Measurements from ENCODE around the gene ITPR2.
"Not testable (repeated sequence)": the region's sequence is repeated elsewhere in the genome, so short reads cannot be mapped to it uniquely, and the experiment has no call there.

ITPR2 gene

DNA sequence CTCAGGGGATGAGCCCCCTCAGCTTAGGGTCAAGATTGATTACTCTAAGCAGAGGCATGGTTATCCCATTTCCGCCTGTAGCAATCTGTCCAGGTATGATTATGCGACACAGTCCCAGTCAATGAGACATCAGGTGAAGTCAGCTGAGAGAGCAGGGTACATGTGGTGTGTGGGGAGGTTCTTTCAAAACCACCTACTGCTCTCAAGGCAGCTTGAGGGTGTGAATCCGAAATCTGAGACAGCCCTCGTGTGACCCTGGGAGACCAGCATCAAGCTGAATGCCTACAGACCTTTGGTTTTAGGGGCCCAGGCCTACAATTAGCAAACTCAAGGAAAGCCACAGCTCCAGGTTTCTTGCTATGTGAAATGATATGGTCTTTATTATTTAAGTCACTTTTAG lies 275.7 kb downstream of the ITPR2 start:
- no peak for DNase-seq (ENCODE audit: low spot score)

- no peak for DNase-seq (ENCODE audit: low spot score)
Measured at GRCh38 chr12:26556916-26557315, 276.1 kb downstream of the ITPR2 start.

- no peak for DNase-seq (ENCODE audit: low spot score)
Measured at GRCh38 chr12:26555139-26555538, 277.9 kb downstream of the ITPR2 start.

GRCh38 chr12:26554332-26554731 lies 278.7 kb downstream of the ITPR2 start:
- DNase-seq (ENCODE audit: low spot score), result no peak

GRCh38 chr12:26551385-26551784 lies 281.6 kb downstream of the ITPR2 start:
- no peak for DNase-seq (ENCODE audit: low spot score)

DNA sequence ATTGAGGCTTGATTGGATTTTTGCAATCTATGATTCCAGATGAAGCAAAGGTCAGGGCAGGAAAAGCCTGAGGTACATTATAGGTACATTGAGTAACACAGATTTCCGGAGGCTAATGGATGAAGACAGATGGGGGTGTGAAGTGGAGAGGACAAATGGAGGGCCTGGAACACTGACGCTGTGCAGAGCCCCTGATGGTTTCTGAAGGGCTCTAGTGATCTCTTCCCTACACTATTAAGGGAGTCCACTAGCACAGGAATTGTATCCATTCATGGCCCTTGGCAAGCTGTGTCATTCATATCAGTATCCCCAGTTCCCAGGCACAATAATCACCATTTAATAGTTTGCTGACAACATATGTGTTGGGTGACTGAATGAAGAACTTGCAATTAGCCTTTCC lies 284.8 kb downstream of the ITPR2 start:
- no peak for DNase-seq (ENCODE audit: low spot score)

- no peak for DNase-seq (ENCODE audit: low spot score)
Measured at GRCh38 chr12:26546535-26547314, 286.3 kb downstream of the ITPR2 start.

DNA sequence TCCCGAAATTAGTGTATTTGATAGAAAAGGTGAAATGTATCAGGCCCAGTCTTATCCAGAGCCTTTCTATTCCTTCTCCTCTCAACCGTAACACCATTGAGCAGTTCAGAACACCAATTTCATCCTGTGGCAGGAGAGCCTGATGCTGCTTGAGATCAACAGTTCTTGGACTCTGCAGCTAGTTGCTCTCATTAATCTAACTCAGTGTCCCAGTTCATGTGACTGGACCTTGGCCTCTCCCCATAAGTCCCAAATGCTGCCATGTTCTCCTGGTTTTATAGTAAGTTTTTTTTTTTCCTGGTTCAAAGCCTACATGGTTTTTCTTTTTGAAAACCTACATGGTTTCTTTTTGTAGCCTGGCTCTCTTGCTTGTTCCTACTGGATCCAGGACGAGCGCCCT lies 293.9 kb downstream of the ITPR2 start:
- no peak for DNase-seq (ENCODE audit: low spot score)

DNA sequence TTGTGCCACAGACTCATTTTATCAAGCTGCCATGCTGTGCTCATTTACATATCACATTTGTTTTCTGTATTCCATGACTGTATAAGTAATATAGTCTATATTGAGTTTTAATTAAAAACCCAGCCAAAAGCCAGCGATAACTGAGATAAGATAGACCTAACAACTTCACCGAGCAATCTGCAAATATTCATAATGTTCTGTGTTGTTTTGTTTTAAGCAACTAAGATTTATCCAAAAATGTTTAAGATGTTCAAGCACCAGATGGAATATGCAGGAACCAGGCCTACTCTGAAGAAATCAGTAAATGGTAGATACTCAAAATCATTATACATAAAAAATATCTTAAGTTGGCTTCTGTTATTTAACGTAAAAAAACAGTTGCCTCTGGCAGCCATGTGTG lies 295.3 kb downstream of the ITPR2 start:
- no peak for DNase-seq (ENCODE audit: low spot score)

DNA sequence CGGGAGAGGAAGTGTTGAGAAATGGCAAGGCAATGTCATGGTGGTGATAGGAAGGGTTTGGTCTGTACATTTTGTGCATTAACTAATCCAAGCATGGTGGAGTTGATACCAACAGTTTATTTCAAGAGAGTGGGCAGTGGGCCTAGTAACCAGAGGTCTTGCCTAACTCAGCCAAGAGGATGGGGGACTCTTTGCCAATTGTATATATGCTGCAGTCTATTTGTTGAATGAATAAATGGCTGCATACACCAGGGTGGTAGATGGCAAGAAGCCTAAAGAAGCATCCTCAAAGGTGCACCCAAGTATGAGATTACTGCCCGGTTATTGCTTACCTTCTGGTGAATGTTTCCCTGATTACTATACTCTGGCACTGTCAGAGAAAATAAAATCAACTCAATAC lies 295.9 kb downstream of the ITPR2 start:
- no peak for DNase-seq (ENCODE audit: low spot score)

DNA sequence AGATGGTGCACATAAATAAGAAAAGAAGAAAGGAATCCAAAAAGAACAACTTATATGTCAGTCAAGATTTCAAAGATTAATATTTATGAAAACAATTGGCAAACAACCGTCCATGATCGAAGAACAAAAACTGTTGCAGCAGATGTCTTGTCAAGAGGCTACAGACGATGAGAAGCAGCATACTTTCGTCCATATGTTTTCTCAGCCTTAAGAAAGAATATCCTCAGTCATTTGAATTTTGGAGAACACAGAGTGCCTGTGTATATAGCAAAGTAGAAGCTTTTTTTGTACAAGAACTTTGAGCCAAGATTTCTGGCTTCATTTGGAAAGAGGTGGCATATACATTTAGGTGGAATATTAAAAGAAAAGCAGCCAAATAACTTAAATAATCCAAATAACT lies 297.2 kb downstream of the ITPR2 start:
- DNase-seq (ENCODE audit: low spot score), result no peak

DNA sequence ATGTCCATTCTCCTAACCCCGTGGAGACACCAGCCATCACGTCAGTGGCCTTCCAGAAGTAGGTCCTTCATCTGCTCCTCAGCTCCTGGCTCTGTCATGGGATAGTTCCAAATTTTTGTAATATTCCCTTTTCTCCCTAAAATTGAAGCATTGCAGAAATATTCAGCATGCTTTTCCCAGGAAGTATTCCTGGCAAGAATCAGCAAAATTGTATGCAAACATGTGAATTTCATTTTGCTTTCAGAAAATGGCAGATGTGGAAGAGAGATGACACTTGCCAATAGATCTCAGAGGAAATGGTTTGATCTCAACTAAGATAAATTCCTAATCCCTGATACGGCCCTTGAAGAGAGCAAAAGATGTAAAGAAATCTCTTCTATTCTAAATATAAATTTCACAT lies 298.9 kb downstream of the ITPR2 start:
- DNase-seq (ENCODE audit: low spot score), result no peak

DNA sequence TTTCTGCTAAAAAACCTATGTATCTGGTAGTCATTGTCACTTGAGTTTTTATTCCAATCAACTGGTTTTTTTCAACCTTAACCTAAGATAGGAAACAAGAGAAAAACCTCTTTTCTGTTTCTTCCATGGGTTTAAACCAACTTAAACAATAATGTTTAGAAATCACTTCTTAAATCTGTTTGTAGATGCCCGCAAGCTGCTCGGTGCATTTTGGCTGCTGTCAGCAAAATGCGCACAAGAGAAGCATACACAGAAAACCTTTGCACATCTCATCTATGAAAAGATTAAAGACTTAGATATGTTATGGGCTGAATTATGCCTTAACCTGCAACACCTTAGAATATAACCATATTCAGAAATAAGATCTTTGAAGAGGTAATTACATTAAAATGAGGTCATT lies 299.8 kb downstream of the ITPR2 start:
- no peak for DNase-seq (ENCODE audit: low spot score)

GRCh38 chr12:26530461-26530860 lies 302.5 kb downstream of the ITPR2 start:
- no peak for DNase-seq (ENCODE audit: low spot score)

DNA sequence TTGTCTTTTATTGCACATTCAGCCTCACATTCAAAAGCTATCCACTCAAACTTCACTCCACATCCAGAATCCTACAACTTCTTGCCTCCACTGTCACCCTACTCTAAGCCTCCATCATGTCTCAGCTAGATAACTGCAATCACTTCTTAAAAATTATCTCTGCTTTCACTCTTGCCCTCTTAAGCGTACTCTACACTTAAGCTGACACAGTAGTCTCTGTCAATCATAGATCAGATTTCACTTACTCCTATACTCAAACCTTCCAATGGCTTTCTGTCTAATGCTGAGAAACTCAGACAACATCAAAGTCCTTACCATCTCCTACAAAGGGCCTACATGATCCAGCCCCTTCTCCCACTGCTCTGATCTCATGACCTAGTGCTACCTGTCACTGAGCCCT lies 304.1 kb downstream of the ITPR2 start:
- DNase-seq (ENCODE audit: low spot score), result no peak

DNA sequence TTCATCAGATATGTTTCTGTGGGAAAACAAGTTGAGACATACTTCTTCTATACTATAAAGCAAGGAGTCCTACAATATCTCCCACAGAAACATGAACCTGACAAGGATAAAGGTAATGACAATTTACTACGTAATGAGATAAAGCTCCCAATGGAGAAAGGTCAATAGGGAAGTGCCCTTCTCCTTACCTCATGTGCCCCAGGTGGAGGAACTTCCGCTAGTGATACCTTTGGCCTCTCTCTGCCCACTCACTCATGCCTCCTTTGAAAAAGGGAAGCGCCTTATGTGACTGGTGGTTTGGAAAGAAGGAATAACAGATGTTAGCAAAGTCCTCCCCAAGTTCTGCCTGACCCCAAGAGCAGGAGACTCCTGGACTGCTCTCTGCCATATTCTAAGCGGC lies 305.3 kb downstream of the ITPR2 start:
- no peak for DNase-seq (ENCODE audit: low spot score)

GRCh38 chr12:26524862-26525465 lies 308.0 kb downstream of the ITPR2 start:
- DNase-seq (ENCODE audit: low spot score), result no peak

DNA sequence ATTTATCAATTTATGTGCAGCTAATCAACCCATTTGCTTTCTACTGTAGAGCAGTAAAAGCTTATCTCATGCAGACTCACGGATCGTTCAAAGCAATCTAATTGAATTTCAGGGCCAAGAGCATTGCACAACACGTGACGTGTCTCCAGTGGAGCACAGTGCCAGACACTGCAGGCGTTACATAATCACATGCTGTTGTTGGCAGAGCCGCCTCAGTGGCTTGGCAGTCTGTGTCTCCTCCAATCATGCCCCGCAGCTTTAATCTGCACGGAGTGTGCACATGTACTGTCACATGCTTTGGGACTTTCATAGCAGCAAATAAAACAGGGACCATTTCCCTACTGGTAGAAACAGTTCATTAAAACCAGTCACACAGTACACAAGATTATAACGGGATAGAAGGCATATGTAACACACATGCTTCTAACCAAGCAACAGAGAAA lies 309.3 kb downstream of the ITPR2 start:
- DNase-seq (ENCODE audit: low spot score), result no peak

GRCh38 chr12:26520869-26521268 lies 312.1 kb downstream of the ITPR2 start:
- no peak for DNase-seq (ENCODE audit: low spot score)

GRCh38 chr12:26520109-26520508 lies 312.9 kb downstream of the ITPR2 start:
- no peak for DNase-seq (ENCODE audit: low spot score)

GRCh38 chr12:26519462-26519861 lies 313.5 kb downstream of the ITPR2 start:
- DNase-seq (ENCODE audit: low spot score), result no peak

- not testable (repeated sequence) for DNase-seq (ENCODE audit: low spot score)
Measured at GRCh38 chr12:26517320-26517719, 315.7 kb downstream of the ITPR2 start.

GRCh38 chr12:26514364-26514763 lies 318.6 kb downstream of the ITPR2 start:
- no peak for DNase-seq (ENCODE audit: low spot score)

Data from ecto neural progenitor cell (in vitro differentiated cells).